Measurements from ENCODE around the gene NR1I3. TPM values are rescaled to one million over a fixed set of nuclear protein-coding genes. Genes with fewer than 3 reads are reported as not detected.

The NR1I3 gene
- total and polyA plus RNA-seq, 2 experiments from 2014 or later = 0.50 TPM; not detected in 1

DNA sequence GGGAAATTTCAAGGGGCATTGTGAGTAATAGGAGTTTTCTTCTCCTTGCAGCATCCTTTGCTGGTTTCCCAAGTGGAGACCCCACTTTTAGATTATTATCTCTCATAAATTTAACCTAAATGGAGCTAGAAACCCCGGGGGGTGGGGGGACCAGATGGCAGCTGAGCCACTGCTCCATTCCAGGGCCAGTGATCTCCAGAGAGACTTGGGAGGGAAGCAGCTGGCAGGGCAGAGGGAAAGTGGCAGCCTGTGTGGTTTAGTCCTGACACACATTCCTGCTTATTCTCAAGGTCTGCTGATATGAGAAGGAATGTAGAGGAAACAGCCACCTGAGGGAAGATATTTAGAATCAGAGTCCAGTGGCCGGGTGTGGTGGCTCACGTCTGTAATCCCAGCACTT is 36.9 kb upstream of the NR1I3 start:
- no peaks in the 10 kb centered on the region for H3F3A ChIP-seq (replicated peaks; ENCODE audit: low read depth)
- no peaks in the 10 kb centered on the region for H4K20me1 ChIP-seq (replicated peaks; ENCODE audit: insufficient read depth)
- Mint-ChIP-seq H3K4me3 (no peak overlapping the region), H3K27me3 (ENCODE audit: insufficient read depth, low read depth, poor library complexity) (peaks cover 10% of the 10 kb centered on the region), H3K4me1 (no peaks in the 10 kb centered on the region), H3K27ac (no peak overlapping the region), H3K36me3 (ENCODE audit: low read depth) (no peaks in the 10 kb centered on the region), H3K9me3 (no peaks in the 10 kb centered on the region)
- H3K4me1 ChIP-seq (ENCODE audit: insufficient read depth) = no peaks in the 10 kb centered on the region
- ATAC-seq = no peak
- no peak overlapping the region for H3K4me3 ChIP-seq
- no peak for DNase-seq (ENCODE audit: low spot score)
- H2AFZ ChIP-seq = no peak overlapping the region
- no peaks in the 10 kb centered on the region for H3K27me3 ChIP-seq (ENCODE audit: insufficient read depth)
- no peaks in the 10 kb centered on the region for H3K36me3 ChIP-seq (ENCODE audit: insufficient read depth)
- no peak overlapping the region for H3K4me2 ChIP-seq
- TF ChIP-seq ZNF331 (CRISPR knock-in tag; IDR thresholded peaks at IDR 0.05; ENCODE audit: low read depth) (no peak), ZNF114 (CRISPR knock-in tag; IDR thresholded peaks at IDR 0.05) (no peak), POLR2AphosphoS5 (IDR thresholded peaks at IDR 0.05; ENCODE audit: low read depth) (no peak), CREB1 (CRISPR knock-in tag; IDR thresholded peaks at IDR 0.05; ENCODE audit: low read depth) (no peak), EZH2phosphoT487 (IDR thresholded peaks at IDR 0.05; ENCODE audit: unreplicated experiment) (no peak), STAT1 (IDR thresholded peaks at IDR 0.05; ENCODE audit: unreplicated experiment) (no peak), EZH2 (IDR thresholded peaks at IDR 0.05; ENCODE audit: low read depth, unreplicated experiment) (no peak)
- TF ChIP-seq, protein P1, sequence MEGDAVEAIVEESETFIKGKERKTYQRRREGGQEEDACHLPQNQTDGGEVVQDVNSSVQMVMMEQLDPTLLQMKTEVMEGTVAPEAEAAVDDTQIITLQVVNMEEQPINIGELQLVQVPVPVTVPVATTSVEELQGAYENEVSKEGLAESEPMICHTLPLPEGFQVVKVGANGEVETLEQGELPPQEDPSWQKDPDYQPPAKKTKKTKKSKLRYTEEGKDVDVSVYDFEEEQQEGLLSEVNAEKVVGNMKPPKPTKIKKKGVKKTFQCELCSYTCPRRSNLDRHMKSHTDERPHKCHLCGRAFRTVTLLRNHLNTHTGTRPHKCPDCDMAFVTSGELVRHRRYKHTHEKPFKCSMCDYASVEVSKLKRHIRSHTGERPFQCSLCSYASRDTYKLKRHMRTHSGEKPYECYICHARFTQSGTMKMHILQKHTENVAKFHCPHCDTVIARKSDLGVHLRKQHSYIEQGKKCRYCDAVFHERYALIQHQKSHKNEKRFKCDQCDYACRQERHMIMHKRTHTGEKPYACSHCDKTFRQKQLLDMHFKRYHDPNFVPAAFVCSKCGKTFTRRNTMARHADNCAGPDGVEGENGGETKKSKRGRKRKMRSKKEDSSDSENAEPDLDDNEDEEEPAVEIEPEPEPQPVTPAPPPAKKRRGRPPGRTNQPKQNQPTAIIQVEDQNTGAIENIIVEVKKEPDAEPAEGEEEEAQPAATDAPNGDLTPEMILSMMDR (conservative IDR thresholded peaks at IDR 0.05; ENCODE audit: low read depth in 2 of 2) = no peak
- TF ChIP-seq, protein P2, sequence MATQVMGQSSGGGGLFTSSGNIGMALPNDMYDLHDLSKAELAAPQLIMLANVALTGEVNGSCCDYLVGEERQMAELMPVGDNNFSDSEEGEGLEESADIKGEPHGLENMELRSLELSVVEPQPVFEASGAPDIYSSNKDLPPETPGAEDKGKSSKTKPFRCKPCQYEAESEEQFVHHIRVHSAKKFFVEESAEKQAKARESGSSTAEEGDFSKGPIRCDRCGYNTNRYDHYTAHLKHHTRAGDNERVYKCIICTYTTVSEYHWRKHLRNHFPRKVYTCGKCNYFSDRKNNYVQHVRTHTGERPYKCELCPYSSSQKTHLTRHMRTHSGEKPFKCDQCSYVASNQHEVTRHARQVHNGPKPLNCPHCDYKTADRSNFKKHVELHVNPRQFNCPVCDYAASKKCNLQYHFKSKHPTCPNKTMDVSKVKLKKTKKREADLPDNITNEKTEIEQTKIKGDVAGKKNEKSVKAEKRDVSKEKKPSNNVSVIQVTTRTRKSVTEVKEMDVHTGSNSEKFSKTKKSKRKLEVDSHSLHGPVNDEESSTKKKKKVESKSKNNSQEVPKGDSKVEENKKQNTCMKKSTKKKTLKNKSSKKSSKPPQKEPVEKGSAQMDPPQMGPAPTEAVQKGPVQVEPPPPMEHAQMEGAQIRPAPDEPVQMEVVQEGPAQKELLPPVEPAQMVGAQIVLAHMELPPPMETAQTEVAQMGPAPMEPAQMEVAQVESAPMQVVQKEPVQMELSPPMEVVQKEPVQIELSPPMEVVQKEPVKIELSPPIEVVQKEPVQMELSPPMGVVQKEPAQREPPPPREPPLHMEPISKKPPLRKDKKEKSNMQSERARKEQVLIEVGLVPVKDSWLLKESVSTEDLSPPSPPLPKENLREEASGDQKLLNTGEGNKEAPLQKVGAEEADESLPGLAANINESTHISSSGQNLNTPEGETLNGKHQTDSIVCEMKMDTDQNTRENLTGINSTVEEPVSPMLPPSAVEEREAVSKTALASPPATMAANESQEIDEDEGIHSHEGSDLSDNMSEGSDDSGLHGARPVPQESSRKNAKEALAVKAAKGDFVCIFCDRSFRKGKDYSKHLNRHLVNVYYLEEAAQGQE (IDR thresholded peaks at IDR 0.05; ENCODE audit: unreplicated experiment) = no peak
- H3K27ac ChIP-seq (ENCODE audit: low read depth) = no peak overlapping the region
- no peaks in the 10 kb centered on the region for H3K9me2 ChIP-seq (ENCODE audit: insufficient read depth)
- H3K79me2 ChIP-seq (replicated peaks; ENCODE audit: insufficient read depth) = no peaks in the 10 kb centered on the region

DNA sequence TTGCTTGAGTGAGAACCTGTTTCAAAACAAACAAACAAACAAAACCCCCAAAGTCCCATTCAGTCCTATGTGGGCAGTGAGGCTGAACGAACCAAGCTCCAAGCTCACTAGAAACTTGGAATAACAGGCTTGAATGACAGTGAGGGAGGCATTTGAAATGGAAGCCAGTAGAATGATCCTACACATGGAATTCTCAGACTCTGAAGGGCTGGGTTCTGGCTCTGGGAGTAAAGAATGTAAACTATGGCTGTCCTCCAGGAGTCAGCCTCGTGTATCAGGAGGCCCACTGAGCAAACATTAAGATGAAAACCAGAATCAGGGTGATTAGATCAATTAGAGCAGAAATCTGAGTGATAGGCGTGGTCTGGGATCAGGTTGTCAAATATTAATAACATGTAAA is 35.4 kb upstream of the NR1I3 start:
- Histone ChIP-seq H3K9me2 (ENCODE audit: insufficient read depth) (no peaks in the 10 kb centered on the region), H3K27me3 (ENCODE audit: insufficient read depth) (no peaks in the 10 kb centered on the region), H3K27ac (ENCODE audit: low read depth) (no peak overlapping the region), H3K79me2 (replicated peaks; ENCODE audit: insufficient read depth) (no peaks in the 10 kb centered on the region), H3K4me3 (no peak overlapping the region), H3K4me2 (no peak overlapping the region), H3K4me1 (ENCODE audit: insufficient read depth) (no peaks in the 10 kb centered on the region), H4K20me1 (replicated peaks; ENCODE audit: insufficient read depth) (no peaks in the 10 kb centered on the region), H3F3A (replicated peaks; ENCODE audit: low read depth) (no peaks in the 10 kb centered on the region), H3K36me3 (ENCODE audit: insufficient read depth) (no peaks in the 10 kb centered on the region), H2AFZ (no peak overlapping the region)
- Mint-ChIP-seq H3K4me3 (no peak overlapping the region), H3K4me1 (no peaks in the 10 kb centered on the region), H3K27me3 (ENCODE audit: insufficient read depth, low read depth, poor library complexity) (peaks cover 7% of the 10 kb centered on the region), H3K36me3 (ENCODE audit: low read depth) (no peaks in the 10 kb centered on the region), H3K9me3 (no peaks in the 10 kb centered on the region), H3K27ac (no peak overlapping the region)
- ATAC-seq (no peak), DNase-seq (ENCODE audit: low spot score) (no peak)
- TF ChIP-seq, protein P2 (IDR thresholded peaks at IDR 0.05; ENCODE audit: unreplicated experiment) = no peak

Measured in GM23338 (cell line).